Measurements from ENCODE around the gene ZNF679.
A peak's percentile ranks its signal among the peaks of the same experiment; 100 is the strongest.
"Not testable (repeated sequence)": the region's sequence is repeated elsewhere in the genome, so short reads cannot be mapped to it uniquely, and the experiment has no call there.

ZNF679 gene

DNA sequence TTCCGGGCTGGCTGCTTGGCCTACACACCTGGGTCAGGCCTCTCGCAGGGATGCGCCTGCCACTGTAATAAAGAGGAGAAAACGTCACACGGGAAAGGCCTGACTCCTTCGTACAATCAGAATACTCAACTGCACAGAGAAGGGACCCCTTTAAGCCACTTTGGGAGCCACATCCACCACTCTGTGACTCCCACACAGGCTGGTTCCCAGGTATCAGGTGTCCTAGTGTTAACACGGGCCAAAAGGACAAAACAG, 79.7 kb downstream of the ZNF679 start:
- DNase-seq (ENCODE audit: extremely low read depth in 1 of 2, low read depth in 1 of 2), result no peak

DNA sequence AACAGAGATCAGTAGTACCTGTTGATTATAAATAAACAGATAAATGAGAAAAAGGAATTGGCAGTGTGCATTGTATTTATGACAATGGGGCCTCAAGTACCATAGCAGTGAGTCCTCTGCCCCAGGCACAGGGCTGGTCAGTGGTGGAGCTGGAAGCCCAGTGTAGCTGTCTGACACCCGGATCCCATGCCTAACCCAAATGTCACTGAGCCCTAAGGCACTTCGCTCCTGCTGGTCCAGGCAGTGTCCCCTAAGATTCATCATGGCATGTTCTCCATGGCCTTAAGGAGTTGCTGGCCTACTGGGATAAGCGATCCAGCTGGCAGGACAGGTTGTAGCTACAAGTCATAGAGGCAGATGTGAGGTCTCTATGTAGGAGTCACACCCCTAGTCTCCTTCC, 82.2 kb downstream of the ZNF679 start:
- DNase-seq (ENCODE audit: extremely low read depth in 1 of 2, low read depth in 1 of 2), result no peak

DNA sequence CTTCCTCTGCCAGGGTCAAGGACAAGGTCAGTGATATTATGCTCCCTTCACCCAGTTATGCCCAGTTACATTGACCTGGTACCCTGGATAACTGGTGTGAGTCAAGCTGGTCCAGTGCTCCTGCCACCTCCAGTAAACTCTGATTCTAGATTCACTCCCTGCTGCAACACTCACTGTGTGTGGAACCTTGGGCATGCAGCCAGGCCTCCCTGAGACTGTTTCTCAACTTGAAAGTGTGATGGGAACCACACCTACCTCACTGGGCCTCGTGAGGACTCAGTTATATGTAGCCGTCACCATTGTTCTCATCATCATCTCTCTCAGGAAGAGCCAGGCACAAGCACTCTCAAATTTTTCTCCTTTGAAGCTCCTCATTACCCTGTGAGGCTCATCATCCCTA, 84.6 kb downstream of the ZNF679 start:
- DNase-seq (ENCODE audit: extremely low read depth in 1 of 2, low read depth in 1 of 2), result no peak

DNA sequence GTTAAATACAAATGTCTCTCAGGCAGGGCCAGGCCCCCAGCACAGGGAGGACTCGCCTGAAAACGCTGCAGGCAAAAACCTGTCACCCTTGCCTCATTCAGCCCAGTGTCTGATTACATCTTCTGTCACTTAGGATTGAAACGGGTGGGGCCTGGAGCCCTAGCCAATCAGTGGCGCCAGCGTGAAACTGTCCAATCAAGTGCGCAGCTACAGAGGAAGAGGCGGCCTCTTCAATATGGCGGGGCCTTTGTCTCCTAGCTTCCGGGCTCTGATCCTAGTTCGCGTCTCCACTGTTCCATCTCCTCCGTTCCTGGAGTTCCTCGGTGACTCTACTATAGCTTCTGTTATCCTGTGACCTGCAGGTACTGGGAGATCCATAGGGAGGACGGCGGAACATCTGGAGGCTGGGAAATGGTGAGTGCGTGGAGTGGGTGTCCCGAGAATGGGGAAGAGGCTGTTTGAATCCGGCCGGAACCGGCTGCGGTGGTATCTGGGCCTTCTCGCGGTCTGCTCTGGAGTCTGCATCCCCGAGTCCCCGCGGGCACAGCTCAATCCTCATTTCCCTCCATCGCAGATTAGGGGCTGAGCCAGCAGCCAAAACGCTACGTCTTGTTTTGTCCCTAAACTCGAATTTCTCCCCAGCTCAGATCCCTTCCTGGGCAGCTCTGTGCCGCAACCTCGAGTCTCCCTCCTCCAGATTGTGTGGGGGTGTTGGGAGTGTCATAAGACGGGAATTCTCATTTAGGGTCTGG, 85.6 kb downstream of the ZNF679 start, which contains the start of gene ZNF736:
TSS of gene ZNF736 (plus strand) at position 222 of the 752 bp plus-strand sequence. CDS start at position 412, 190 bp downstream.
- peak; percentile 60 to 80 for DNase-seq (ENCODE audit: extremely low read depth in 1 of 2, low read depth in 1 of 2)

DNA sequence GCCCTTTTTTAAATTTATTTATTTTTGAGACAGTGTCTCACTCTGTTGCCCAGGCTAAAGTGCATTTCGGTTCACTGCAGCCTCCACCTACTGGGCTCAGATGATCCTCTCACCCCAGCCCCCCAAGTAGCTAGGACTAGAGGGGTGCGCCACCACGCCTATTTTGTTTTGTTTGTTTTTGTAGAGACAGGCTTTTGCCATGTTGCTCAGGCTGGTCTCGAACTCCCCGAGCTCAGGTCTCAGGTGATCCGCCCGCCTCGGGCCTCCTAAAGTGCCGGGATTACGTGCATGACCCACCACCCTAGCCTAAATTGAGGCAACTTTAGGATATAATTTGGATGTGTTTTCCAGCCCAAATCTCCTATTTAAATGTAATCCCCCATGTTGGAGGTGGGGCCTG, 86.3 kb downstream of the ZNF679 start:
- DNase-seq (ENCODE audit: extremely low read depth in 1 of 2, low read depth in 1 of 2), result no peak

DNA sequence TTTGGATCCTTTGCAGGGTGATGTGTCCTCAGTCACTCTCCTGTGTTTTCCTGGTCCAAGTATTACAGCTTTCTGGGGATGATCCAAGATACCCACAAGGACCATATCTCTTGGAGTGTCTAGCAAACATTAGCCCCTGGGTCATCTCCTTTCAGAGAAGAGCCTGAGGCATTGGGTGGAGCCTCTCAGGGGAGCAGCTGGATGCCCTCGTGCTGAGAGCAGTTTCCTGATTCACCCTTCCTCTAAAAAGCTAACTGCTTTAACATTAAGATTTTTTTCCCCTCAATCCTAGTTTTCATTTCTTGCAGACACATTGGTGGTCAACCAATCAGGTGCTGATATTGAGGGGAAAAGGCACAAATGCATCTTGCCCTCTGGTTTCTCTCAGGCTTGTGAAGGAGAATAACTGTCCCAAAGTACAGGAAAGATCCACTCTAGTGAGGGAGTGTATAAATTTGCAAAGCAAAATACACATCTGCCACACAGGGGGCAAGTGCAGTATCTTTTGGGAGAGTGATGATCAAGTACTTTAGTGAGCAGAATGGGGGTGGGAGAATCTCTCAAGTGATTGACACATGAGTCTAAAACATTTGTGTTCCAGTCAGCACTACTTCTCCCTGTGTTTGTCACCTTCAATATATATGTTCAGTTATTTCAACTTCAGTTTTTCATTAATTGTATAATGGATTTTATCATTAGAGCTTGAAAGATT, 87.9 kb downstream of the ZNF679 start:
- DNase-seq (ENCODE audit: extremely low read depth in 1 of 2, low read depth in 1 of 2), result not testable (repeated sequence)
